ENCODE measurements around the gene CD55.
"Not testable (repeated sequence)": the region's sequence is repeated elsewhere in the genome, so short reads cannot be mapped to it uniquely, and the experiment has no call there.

The CD55 gene

GRCh38 chr1:207319199-207319598 is 2.3 kb upstream of the CD55 start:
- TF ChIP-seq CTCF (IDR thresholded peaks at IDR 0.05; ENCODE audit: low read depth, low read length): no peak
- no peak for DNase-seq (ENCODE audit: extremely low read depth, low read depth)

- not testable (repeated sequence) for DNase-seq (ENCODE audit: extremely low read depth, low read depth)
These were observed 1.4 kb upstream of the CD55 start for GRCh38 chr1:207320105-207320504.

- DNase-seq (ENCODE audit: extremely low read depth, low read depth): no peak
- TF ChIP-seq CTCF (IDR thresholded peaks at IDR 0.05; ENCODE audit: low read depth, low read length): no peak
These were observed 540 bp downstream of the CD55 start for GRCh38 chr1:207321790-207322645.

- no peak for DNase-seq (ENCODE audit: extremely low read depth, low read depth)
- no peak for TF ChIP-seq CTCF (IDR thresholded peaks at IDR 0.05; ENCODE audit: low read depth, low read length)
These were observed 2.1 kb downstream of the CD55 start for GRCh38 chr1:207323425-207324225.

GRCh38 chr1:207328004-207328403 is 6.5 kb downstream of the CD55 start:
- no peak for TF ChIP-seq CTCF (IDR thresholded peaks at IDR 0.05; ENCODE audit: low read depth, low read length)
- DNase-seq (ENCODE audit: extremely low read depth, low read depth): no peak

- no peak for DNase-seq (ENCODE audit: extremely low read depth, low read depth)
- no peak for TF ChIP-seq CTCF (IDR thresholded peaks at IDR 0.05; ENCODE audit: low read depth, low read length)
These were observed 7.5 kb downstream of the CD55 start for GRCh38 chr1:207328908-207329440.

- no peak for TF ChIP-seq CTCF (IDR thresholded peaks at IDR 0.05; ENCODE audit: low read depth, low read length)
- no peak for DNase-seq (ENCODE audit: extremely low read depth, low read depth)
These were observed 8.0 kb downstream of the CD55 start for GRCh38 chr1:207329469-207329868.

Measured in AG09319 (cell line).